IPS DF 6.9 (cell line): ENCODE data around the gene SPATA31C2.
"Not testable (repeated sequence)": the region's sequence is repeated elsewhere in the genome, so short reads cannot be mapped to it uniquely, and the experiment has no call there.

Experiments
- DNase-seq: peaks from one replicate; pipeline ENCODE4 v3.0.0-alpha.2; 2013; ENCODE audit warnings: low read depth, low spot score
- H3K27ac ChIP-seq: one replicate; pipeline ENCODE4 v1.5.1; 2013; ENCODE audit warnings: low read length, control low read depth
- H3K27me3 ChIP-seq: 2 replicates; pipeline ENCODE4 v1.6.1; 2013; ENCODE audit warnings: mild to moderate bottlenecking, low read length; ENCODE audit not compliant: control insufficient read depth, insufficient read depth
- H3K36me3 ChIP-seq: 2 replicates; pipeline ENCODE4 v1.6.1; 2013; ENCODE audit warnings: low read length; ENCODE audit not compliant: control insufficient read depth, insufficient read depth
- H3K4me1 ChIP-seq: 2 replicates; pipeline ENCODE4 v1.6.1; 2013; ENCODE audit warnings: low read length; ENCODE audit not compliant: control insufficient read depth, insufficient read depth
- H3K4me3 ChIP-seq: 2 replicates; pipeline ENCODE4 v1.5.1; 2013; ENCODE audit warnings: mild to moderate bottlenecking, low read length
- H3K9me3 ChIP-seq: 2 replicates; pipeline ENCODE4 v1.6.1; 2013; ENCODE audit warnings: low read length, inconsistent platforms; ENCODE audit not compliant: control insufficient read depth, insufficient read depth
- WGBS: extraction: QIAGEN DNeasy Blood & Tissue Kit; methylation state at CpG from one replicate; pipeline ENCODE4 v1.1.7; 2013; ENCODE audit warnings: mixed read lengths, missing lambda C conversion rate; ENCODE audit not compliant: insufficient read length, insufficient coverage; 5-methylcytosine and 5-hydroxymethylcytosine counted together

Gene SPATA31C2

GRCh38 chr9:88138375-88138774, at the start of gene SPATA31C2:
SPATA31C2 (minus strand) TSS chr9:88138475; CDS start chr9:88138446, 29 bp downstream.
- not testable (repeated sequence) for H3K4me1 ChIP-seq, H3K27ac ChIP-seq, H3K9me3 ChIP-seq, DNase-seq, H3K27me3 ChIP-seq, H3K4me3 ChIP-seq, H3K36me3 ChIP-seq
- WGBS = no CpG with 5 or more reads among the region's 8 CpGs

- 100% methylated on average over 1 of the region's 2 CpGs for WGBS
- no peak overlapping the region for H3K4me3 ChIP-seq
- no peaks in the 10 kb centered on the region for H3K4me1 ChIP-seq
- no peaks in the 10 kb centered on the region for H3K36me3 ChIP-seq
- H3K27ac ChIP-seq = no peak overlapping the region
- no peaks in the 10 kb centered on the region for H3K27me3 ChIP-seq
- no peaks in the 10 kb centered on the region for H3K9me3 ChIP-seq
- no peak for DNase-seq
Observed at GRCh38 chr9:88187631-88188030, 49.4 kb upstream of the SPATA31C2 start.

GRCh38 chr9:88186495-88187110, 48.3 kb upstream of the SPATA31C2 start:
- no peaks in the 10 kb centered on the region for H3K4me1 ChIP-seq
- no peaks in the 10 kb centered on the region for H3K36me3 ChIP-seq
- no peaks in the 10 kb centered on the region for H3K9me3 ChIP-seq
- DNase-seq = no peak
- no peaks in the 10 kb centered on the region for H3K27me3 ChIP-seq
- WGBS = no CpG with 5 or more reads among the region's 3 CpGs
- H3K4me3 ChIP-seq = no peak overlapping the region
- no peak overlapping the region for H3K27ac ChIP-seq

GRCh38 chr9:88184976-88185375, 46.7 kb upstream of the SPATA31C2 start:
- DNase-seq = no peak
- no peaks in the 10 kb centered on the region for H3K4me1 ChIP-seq
- no peak overlapping the region for H3K4me3 ChIP-seq
- H3K27ac ChIP-seq = no peak overlapping the region
- H3K27me3 ChIP-seq = no peaks in the 10 kb centered on the region
- no peaks in the 10 kb centered on the region for H3K9me3 ChIP-seq
- no CpG with 5 or more reads among the region's 2 CpGs for WGBS
- no peaks in the 10 kb centered on the region for H3K36me3 ChIP-seq

GRCh38 chr9:88183798-88184495, 45.7 kb upstream of the SPATA31C2 start:
- Histone ChIP-seq H3K4me1 (no peaks in the 10 kb centered on the region), H3K9me3 (no peaks in the 10 kb centered on the region), H3K36me3 (no peaks in the 10 kb centered on the region), H3K27ac (no peak overlapping the region), H3K4me3 (no peak overlapping the region), H3K27me3 (no peaks in the 10 kb centered on the region)
- DNase-seq = no peak
- 100% methylated on average over 1 of the region's 5 CpGs for WGBS

GRCh38 chr9:88182501-88182900, 44.2 kb upstream of the SPATA31C2 start:
- no peak for DNase-seq
- WGBS = no CpG with 5 or more reads among the region's 6 CpGs
- Histone ChIP-seq H3K4me1 (no peaks in the 10 kb centered on the region), H3K36me3 (no peaks in the 10 kb centered on the region), H3K4me3 (no peak overlapping the region), H3K27ac (no peak overlapping the region), H3K9me3 (no peaks in the 10 kb centered on the region), H3K27me3 (no peaks in the 10 kb centered on the region)

- no peaks in the 10 kb centered on the region for H3K9me3 ChIP-seq
- no peaks in the 10 kb centered on the region for H3K27me3 ChIP-seq
- H3K4me1 ChIP-seq = no peaks in the 10 kb centered on the region
- no CpG with 5 or more reads among the region's 23 CpGs for WGBS
- DNase-seq = no peak
- H3K36me3 ChIP-seq = no peaks in the 10 kb centered on the region
- no peak overlapping the region for H3K4me3 ChIP-seq
- no peak overlapping the region for H3K27ac ChIP-seq
Observed at GRCh38 chr9:88180081-88180765, 41.9 kb upstream of the SPATA31C2 start.

- no peak overlapping the region for H3K4me3 ChIP-seq
- no peaks in the 10 kb centered on the region for H3K36me3 ChIP-seq
- WGBS = no CpG with 5 or more reads among the region's 5 CpGs
- no peak for DNase-seq
- no peaks in the 10 kb centered on the region for H3K27me3 ChIP-seq
- H3K9me3 ChIP-seq = no peaks in the 10 kb centered on the region
- H3K4me1 ChIP-seq = no peaks in the 10 kb centered on the region
- no peak overlapping the region for H3K27ac ChIP-seq
Observed at GRCh38 chr9:88179062-88179521, 40.8 kb upstream of the SPATA31C2 start.

GRCh38 chr9:88178641-88179040, 40.4 kb upstream of the SPATA31C2 start:
- WGBS = no CpG with 5 or more reads among the region's 6 CpGs
- Histone ChIP-seq H3K9me3 (no peaks in the 10 kb centered on the region), H3K4me1 (no peaks in the 10 kb centered on the region), H3K4me3 (no peak overlapping the region), H3K27me3 (no peaks in the 10 kb centered on the region), H3K36me3 (no peaks in the 10 kb centered on the region), H3K27ac (no peak overlapping the region)
- DNase-seq = no peak

- Histone ChIP-seq H3K4me3 (no peak overlapping the region), H3K27me3 (no peaks in the 10 kb centered on the region), H3K27ac (no peak overlapping the region), H3K9me3 (no peaks in the 10 kb centered on the region), H3K4me1 (no peaks in the 10 kb centered on the region), H3K36me3 (no peaks in the 10 kb centered on the region)
- no CpG with 5 or more reads among the region's 3 CpGs for WGBS
- DNase-seq = no peak
Observed at GRCh38 chr9:88177371-88177770, 39.1 kb upstream of the SPATA31C2 start.
